NB4 (cell line): ENCODE results near the gene DCHS1.

Experiments
- CTCF ChIP-seq: IDR thresholded peaks from one replicate; pipeline ENCODE4 v1.5.1; 2012; ENCODE audit warnings: low read depth, low read length
- MYC ChIP-seq: IDR thresholded peaks from 2 replicates; pipeline ENCODE4 v1.6.1; 2011; ENCODE audit warnings: low read depth, low read length
- TF ChIP-seq, protein P1 (sequence below): IDR thresholded peaks from 2 replicates; pipeline ENCODE4 v1.6.1; 2011; ENCODE audit warnings: low read depth, low read length

- TF ChIP-seq MYC (no peak), CTCF (no peak)
- TF ChIP-seq, protein P1, sequence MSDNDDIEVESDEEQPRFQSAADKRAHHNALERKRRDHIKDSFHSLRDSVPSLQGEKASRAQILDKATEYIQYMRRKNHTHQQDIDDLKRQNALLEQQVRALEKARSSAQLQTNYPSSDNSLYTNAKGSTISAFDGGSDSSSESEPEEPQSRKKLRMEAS, result no peak
Observed at GRCh38 chr11:6677018-6677417, 21.4 kb upstream of the DCHS1 start.
